ENCODE measurements around the gene TEAD4. TPM values are rescaled to one million over a fixed set of nuclear protein-coding genes. Genes with fewer than 3 reads are reported as not detected.

The TEAD4 gene
- total and polyA plus RNA-seq, 2 donors from 2014 or later = 19.8 to 40.9 TPM

- Histone ChIP-seq H3K36me3 (ENCODE audit: control insufficient read depth in 2 of 3, insufficient read depth in 3 of 3, low read length in 3 of 3) (no peaks in the 10 kb centered on the region), H3K27ac (ENCODE audit: low read depth in 2 of 2, low read length in 2 of 2) (no peak overlapping the region), H3K9me3 (ENCODE audit: control insufficient read depth in 2 of 3, insufficient read depth in 1 of 3, low read length in 3 of 3) (no peaks in the 10 kb centered on the region), H3K4me3 (ENCODE audit: low read length in 3 of 3) (no peak overlapping the region), H3K27me3 (ENCODE audit: control insufficient read depth, insufficient read depth, low read length) (no peaks in the 10 kb centered on the region), H3K4me1 (ENCODE audit: control insufficient read depth in 2 of 3, insufficient read depth in 2 of 3, low read depth in 1 of 3, low read length in 3 of 3) (no peaks in the 10 kb centered on the region), H3K9ac (ENCODE audit: low read length in 3 of 3) (no peak overlapping the region)
- no peak for TF ChIP-seq CTCF (IDR thresholded peaks at IDR 0.05; ENCODE audit: borderline replicate concordance, extremely low read depth, insufficient read depth)
- FAIRE-seq (no peak), DNase-seq (no peak)
- intact Hi-C loops (cut with DNase I) = no loop called here
Observed at GRCh38 chr12:3019005-3019680, 59.9 kb downstream of the TEAD4 start.

- no peaks in the 10 kb centered on the region for H3K36me3 ChIP-seq (ENCODE audit: control insufficient read depth in 2 of 3, insufficient read depth in 3 of 3, low read length in 3 of 3)
- DNase-seq (no peak), FAIRE-seq (no peak)
- H3K9ac ChIP-seq (ENCODE audit: low read length in 3 of 3) = no peak overlapping the region
- H3K4me1 ChIP-seq (ENCODE audit: control insufficient read depth in 2 of 3, insufficient read depth in 2 of 3, low read depth in 1 of 3, low read length in 3 of 3) = no peaks in the 10 kb centered on the region
- no peaks in the 10 kb centered on the region for H3K27me3 ChIP-seq (ENCODE audit: control insufficient read depth, insufficient read depth, low read length)
- intact Hi-C loops (cut with DNase I) = no loop called here
- H3K4me3 ChIP-seq (ENCODE audit: low read length in 3 of 3) = no peak overlapping the region
- H3K9me3 ChIP-seq (ENCODE audit: control insufficient read depth in 2 of 3, insufficient read depth in 1 of 3, low read length in 3 of 3) = no peaks in the 10 kb centered on the region
- no peak overlapping the region for H3K27ac ChIP-seq (ENCODE audit: low read depth in 2 of 2, low read length in 2 of 2)
- no peak for TF ChIP-seq CTCF (IDR thresholded peaks at IDR 0.05; ENCODE audit: borderline replicate concordance, extremely low read depth, insufficient read depth)
Observed at GRCh38 chr12:3020399-3020798, 61.2 kb downstream of the TEAD4 start.

- no peak for TF ChIP-seq CTCF (IDR thresholded peaks at IDR 0.05; ENCODE audit: borderline replicate concordance, extremely low read depth, insufficient read depth)
- DNase-seq (no peak), FAIRE-seq (no peak)
- intact Hi-C loops (cut with DNase I) = no loop called here
- Histone ChIP-seq H3K27me3 (ENCODE audit: control insufficient read depth, insufficient read depth, low read length) (no peaks in the 10 kb centered on the region), H3K36me3 (ENCODE audit: control insufficient read depth in 2 of 3, insufficient read depth in 3 of 3, low read length in 3 of 3) (no peaks in the 10 kb centered on the region), H3K4me3 (ENCODE audit: low read length in 3 of 3) (no peak overlapping the region), H3K9ac (ENCODE audit: low read length in 3 of 3) (no peak overlapping the region), H3K27ac (ENCODE audit: low read depth in 2 of 2, low read length in 2 of 2) (no peak overlapping the region), H3K4me1 (ENCODE audit: control insufficient read depth in 2 of 3, insufficient read depth in 2 of 3, low read depth in 1 of 3, low read length in 3 of 3) (no peaks in the 10 kb centered on the region), H3K9me3 (ENCODE audit: control insufficient read depth in 2 of 3, insufficient read depth in 1 of 3, low read length in 3 of 3) (no peaks in the 10 kb centered on the region)
Observed at GRCh38 chr12:3020850-3021435, 61.7 kb downstream of the TEAD4 start.
